Measurements from ENCODE around the gene NYAP1.

NYAP1 gene

DNA sequence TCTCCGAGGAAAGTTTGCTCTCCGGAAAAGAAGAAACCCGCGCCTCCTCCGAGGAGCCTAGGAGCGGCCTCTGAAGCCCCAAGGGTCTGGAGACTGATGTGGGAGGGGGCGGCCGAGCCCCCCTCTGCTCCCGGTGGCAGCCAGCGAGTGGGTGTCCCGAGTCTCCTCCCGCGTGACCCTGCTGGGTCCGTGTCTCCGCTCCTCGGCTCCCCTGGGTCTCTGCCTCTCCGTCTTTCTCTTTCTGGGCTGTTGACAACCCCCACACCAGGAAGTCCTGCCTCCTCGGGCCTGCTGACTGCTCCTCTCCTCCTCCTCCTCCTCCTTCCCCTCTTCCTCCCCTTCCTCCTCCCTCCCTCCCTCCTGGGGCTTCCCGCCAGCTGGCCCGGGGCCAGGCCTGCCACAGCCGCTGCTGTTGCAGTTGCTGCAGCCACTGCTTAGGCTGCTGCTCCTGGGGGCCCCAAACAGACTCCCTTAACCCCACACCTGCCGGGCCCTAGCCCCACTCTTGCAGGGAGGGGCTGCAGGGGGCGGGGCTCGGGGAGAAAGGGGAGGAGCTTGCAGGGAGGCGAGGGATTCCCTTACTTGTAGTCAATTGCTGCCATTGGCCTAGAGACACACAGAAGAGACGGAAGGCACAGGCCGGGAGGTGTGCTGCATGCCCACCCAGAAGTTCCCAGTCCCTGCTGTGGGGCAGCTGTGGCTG is 4.6 kb upstream of the NYAP1 start, which contains the start of gene TSC22D4 (continued):
- TF ChIP-seq ZNF585B (tag by site-specific recombination; IDR thresholded peaks at IDR 0.05) = no peak
- TF ChIP-seq YY1 (tag by site-specific recombination; IDR thresholded peaks at IDR 0.05) = no peak; the same call in 1 of the 2 replicates
- TF ChIP-seq ZNF76 (tag by site-specific recombination; IDR thresholded peaks at IDR 0.05; ENCODE audit: borderline replicate concordance, low read depth) = peak; percentile 83
- TF ChIP-seq, protein P1, sequence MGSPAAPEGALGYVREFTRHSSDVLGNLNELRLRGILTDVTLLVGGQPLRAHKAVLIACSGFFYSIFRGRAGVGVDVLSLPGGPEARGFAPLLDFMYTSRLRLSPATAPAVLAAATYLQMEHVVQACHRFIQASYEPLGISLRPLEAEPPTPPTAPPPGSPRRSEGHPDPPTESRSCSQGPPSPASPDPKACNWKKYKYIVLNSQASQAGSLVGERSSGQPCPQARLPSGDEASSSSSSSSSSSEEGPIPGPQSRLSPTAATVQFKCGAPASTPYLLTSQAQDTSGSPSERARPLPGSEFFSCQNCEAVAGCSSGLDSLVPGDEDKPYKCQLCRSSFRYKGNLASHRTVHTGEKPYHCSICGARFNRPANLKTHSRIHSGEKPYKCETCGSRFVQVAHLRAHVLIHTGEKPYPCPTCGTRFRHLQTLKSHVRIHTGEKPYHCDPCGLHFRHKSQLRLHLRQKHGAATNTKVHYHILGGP (tag by site-specific recombination; IDR thresholded peaks at IDR 0.05) = no peak
- no peak for TF ChIP-seq TRIM28 (IDR thresholded peaks at IDR 0.05; ENCODE audit: borderline replicate concordance, low read length)
- TF ChIP-seq ZNF335 (tag by site-specific recombination; conservative IDR thresholded peaks at IDR 0.05) = peak; percentile 72
- TF ChIP-seq ZNF223 (tag by site-specific recombination; IDR thresholded peaks at IDR 0.05) = no peak
- peak; percentile 97; the same call in 1 of the 2 replicates for TF ChIP-seq ZNF221 (tag by site-specific recombination; IDR thresholded peaks at IDR 0.05; ENCODE audit: borderline replicate concordance)
- TF ChIP-seq SETDB1 (IDR thresholded peaks at IDR 0.05; ENCODE audit: insufficient read length, low read length) = no peak
- peak; percentile 87 for TF ChIP-seq ZFP69B (tag by site-specific recombination; IDR thresholded peaks at IDR 0.05)
- TF ChIP-seq ZNF394 (tag by site-specific recombination; IDR thresholded peaks at IDR 0.05; ENCODE audit: borderline replicate concordance) = peak; percentile 76; the same call in 1 of the 2 replicates
- no peak for TF ChIP-seq ZNF626 (tag by site-specific recombination; IDR thresholded peaks at IDR 0.05)
- TF ChIP-seq SCRT2 (tag by site-specific recombination; IDR thresholded peaks at IDR 0.05) = peak; percentile 89
- no peak for TF ChIP-seq ZNF830 (tag by site-specific recombination; IDR thresholded peaks at IDR 0.05; ENCODE audit: low read depth)
- TF ChIP-seq EGR2 (tag by site-specific recombination; IDR thresholded peaks at IDR 0.05; ENCODE audit: low read depth) = peak; percentile 98
- TF ChIP-seq, protein P2, sequence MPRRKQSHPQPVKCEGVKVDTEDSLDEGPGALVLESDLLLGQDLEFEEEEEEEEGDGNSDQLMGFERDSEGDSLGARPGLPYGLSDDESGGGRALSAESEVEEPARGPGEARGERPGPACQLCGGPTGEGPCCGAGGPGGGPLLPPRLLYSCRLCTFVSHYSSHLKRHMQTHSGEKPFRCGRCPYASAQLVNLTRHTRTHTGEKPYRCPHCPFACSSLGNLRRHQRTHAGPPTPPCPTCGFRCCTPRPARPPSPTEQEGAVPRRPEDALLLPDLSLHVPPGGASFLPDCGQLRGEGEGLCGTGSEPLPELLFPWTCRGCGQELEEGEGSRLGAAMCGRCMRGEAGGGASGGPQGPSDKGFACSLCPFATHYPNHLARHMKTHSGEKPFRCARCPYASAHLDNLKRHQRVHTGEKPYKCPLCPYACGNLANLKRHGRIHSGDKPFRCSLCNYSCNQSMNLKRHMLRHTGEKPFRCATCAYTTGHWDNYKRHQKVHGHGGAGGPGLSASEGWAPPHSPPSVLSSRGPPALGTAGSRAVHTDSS (tag by site-specific recombination; IDR thresholded peaks at IDR 0.05) = peak; percentile 100
- no peak for TF ChIP-seq ZNF549 (tag by site-specific recombination; IDR thresholded peaks at IDR 0.05)
- no peak for TF ChIP-seq ZNF112 (tag by site-specific recombination; IDR thresholded peaks at IDR 0.05)
- TF ChIP-seq ZBTB1 (tag by site-specific recombination; IDR thresholded peaks at IDR 0.05) = no peak
- TF ChIP-seq ZNF670 (tag by site-specific recombination; IDR thresholded peaks at IDR 0.05; ENCODE audit: low read depth) = no peak
- no peak; the same call in 1 of the 2 replicates for TF ChIP-seq ZNF544 (tag by site-specific recombination; IDR thresholded peaks at IDR 0.05)
- no peak for TF ChIP-seq HOXC10 (CRISPR knock-in tag; IDR thresholded peaks at IDR 0.05)
- TF ChIP-seq ZNF624 (tag by site-specific recombination; IDR thresholded peaks at IDR 0.05) = no peak
- no peak for TF ChIP-seq ZNF202 (tag by site-specific recombination; IDR thresholded peaks at IDR 0.05; ENCODE audit: borderline replicate concordance)
- TF ChIP-seq ZNF677 (tag by site-specific recombination; IDR thresholded peaks at IDR 0.05) = no peak
- peak; percentile 95 for TF ChIP-seq ZNF561 (tag by site-specific recombination; IDR thresholded peaks at IDR 0.05; ENCODE audit: borderline replicate concordance)
- peak; percentile 21 for TF ChIP-seq BCL11A (tag by site-specific recombination; IDR thresholded peaks at IDR 0.05; ENCODE audit: low read depth)
- no peak for TF ChIP-seq ZNF311 (tag by site-specific recombination; IDR thresholded peaks at IDR 0.05; ENCODE audit: borderline replicate concordance)
- TF ChIP-seq GLI2 (tag by site-specific recombination; IDR thresholded peaks at IDR 0.05; ENCODE audit: borderline replicate concordance, low read depth) = no peak
- TF ChIP-seq ZNF571 (tag by site-specific recombination; IDR thresholded peaks at IDR 0.05) = no peak
- 0 out of 2 replicates have a peak, but pooled peaks have one; percentile 17 for TF ChIP-seq REPIN1 (tag by site-specific recombination; IDR thresholded peaks at IDR 0.05; ENCODE audit: low read depth)
- TF ChIP-seq, protein P3, sequence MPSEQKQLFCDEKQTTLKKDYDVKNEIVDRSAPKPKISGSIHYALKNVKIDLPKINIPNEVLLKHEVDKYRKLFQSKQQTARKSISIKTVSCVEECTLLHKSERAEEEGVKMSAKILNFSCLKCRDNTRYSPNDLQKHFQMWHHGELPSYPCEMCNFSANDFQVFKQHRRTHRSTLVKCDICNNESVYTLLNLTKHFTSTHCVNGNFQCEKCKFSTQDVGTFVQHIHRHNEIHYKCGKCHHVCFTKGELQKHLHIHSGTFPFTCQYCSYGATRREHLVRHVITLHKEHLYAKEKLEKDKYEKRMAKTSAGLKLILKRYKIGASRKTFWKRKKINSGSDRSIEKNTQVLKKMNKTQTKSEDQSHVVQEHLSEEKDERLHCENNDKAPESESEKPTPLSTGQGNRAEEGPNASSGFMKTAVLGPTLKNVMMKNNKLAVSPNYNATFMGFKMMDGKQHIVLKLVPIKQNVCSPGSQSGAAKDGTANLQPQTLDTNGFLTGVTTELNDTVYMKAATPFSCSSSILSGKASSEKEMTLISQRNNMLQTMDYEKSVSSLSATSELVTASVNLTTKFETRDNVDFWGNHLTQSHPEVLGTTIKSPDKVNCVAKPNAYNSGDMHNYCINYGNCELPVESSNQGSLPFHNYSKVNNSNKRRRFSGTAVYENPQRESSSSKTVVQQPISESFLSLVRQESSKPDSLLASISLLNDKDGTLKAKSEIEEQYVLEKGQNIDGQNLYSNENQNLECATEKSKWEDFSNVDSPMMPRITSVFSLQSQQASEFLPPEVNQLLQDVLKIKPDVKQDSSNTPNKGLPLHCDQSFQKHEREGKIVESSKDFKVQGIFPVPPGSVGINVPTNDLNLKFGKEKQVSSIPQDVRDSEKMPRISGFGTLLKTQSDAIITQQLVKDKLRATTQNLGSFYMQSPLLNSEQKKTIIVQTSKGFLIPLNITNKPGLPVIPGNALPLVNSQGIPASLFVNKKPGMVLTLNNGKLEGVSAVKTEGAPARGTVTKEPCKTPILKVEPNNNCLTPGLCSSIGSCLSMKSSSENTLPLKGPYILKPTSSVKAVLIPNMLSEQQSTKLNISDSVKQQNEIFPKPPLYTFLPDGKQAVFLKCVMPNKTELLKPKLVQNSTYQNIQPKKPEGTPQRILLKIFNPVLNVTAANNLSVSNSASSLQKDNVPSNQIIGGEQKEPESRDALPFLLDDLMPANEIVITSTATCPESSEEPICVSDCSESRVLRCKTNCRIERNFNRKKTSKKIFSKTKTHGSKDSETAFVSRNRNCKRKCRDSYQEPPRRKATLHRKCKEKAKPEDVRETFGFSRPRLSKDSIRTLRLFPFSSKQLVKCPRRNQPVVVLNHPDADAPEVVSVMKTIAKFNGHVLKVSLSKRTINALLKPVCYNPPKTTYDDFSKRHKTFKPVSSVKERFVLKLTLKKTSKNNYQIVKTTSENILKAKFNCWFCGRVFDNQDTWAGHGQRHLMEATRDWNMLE (tag by site-specific recombination; conservative IDR thresholded peaks at IDR 0.05; ENCODE audit: low read depth) = no peak
- no peak for TF ChIP-seq ZNF174 (tag by site-specific recombination; IDR thresholded peaks at IDR 0.05)
- no peak for TF ChIP-seq ZNF138 (tag by site-specific recombination; IDR thresholded peaks at IDR 0.05; ENCODE audit: borderline replicate concordance)
